Measurements from ENCODE around the gene DOCK2. TPM values are rescaled to one million over a fixed set of nuclear protein-coding genes. Genes with fewer than 3 reads are reported as not detected.

The DOCK2 gene
- polyA plus RNA-seq, 1 experiment, result 1.6 TPM

GRCh38 chr5:169670769-169671525, 33.9 kb downstream of the DOCK2 start:
- no peaks in the 10 kb centered on the region for H3K27me3 ChIP-seq (ENCODE audit: control insufficient read depth, insufficient read depth, low read length)
- TF ChIP-seq CTCF (IDR thresholded peaks at IDR 0.05; ENCODE audit: low read depth, low read length), result no peak
- H3K9me3 ChIP-seq (ENCODE audit: control insufficient read depth, insufficient read depth, low read length), result no peaks in the 10 kb centered on the region
- no peak for DNase-seq (ENCODE audit: low read depth, low spot score)
- H3K27ac ChIP-seq (ENCODE audit: low read depth, low read length), result no peak overlapping the region
- H3K4me3 ChIP-seq (ENCODE audit: low read depth, low read length), result no peak overlapping the region
- POLR2A ChIA-PET, result no interaction called here
- CTCF ChIA-PET, result interaction anchor here (1.4 to 3.3 kb wide), 3 partner anchors 268 to 400 kb away, joined by 3 to 16 read pairs (median 8); partner anchors contain the start of gene INSYN2B

GRCh38 chr5:169682026-169682425, 45.0 kb downstream of the DOCK2 start:
- Histone ChIP-seq H3K27me3 (ENCODE audit: control insufficient read depth, insufficient read depth, low read length) (no peaks in the 10 kb centered on the region), H3K27ac (ENCODE audit: low read depth, low read length) (no peak overlapping the region), H3K4me3 (ENCODE audit: low read depth, low read length) (no peak overlapping the region), H3K9me3 (ENCODE audit: control insufficient read depth, insufficient read depth, low read length) (no peaks in the 10 kb centered on the region)
- DNase-seq (ENCODE audit: low read depth, low spot score), result no peak
- ChIA-PET POLR2A (no interaction called here), CTCF (interaction anchor here (1.5 to 2.2 kb wide), 2 partner anchors 13 to 298 kb away, joined by 3 to 14 read pairs; partner anchors contain the start of gene INSYN2B)
- TF ChIP-seq CTCF (IDR thresholded peaks at IDR 0.05; ENCODE audit: low read depth, low read length), result no peak

- H3K4me3 ChIP-seq (ENCODE audit: low read depth, low read length), result no peak overlapping the region
- no peak for DNase-seq (ENCODE audit: low read depth, low spot score)
- CTCF ChIA-PET, result interaction anchor here (1.6 kb wide), 1 partner anchor 294 kb away, joined by 5 read pairs; the partner anchor contains the start of gene INSYN2B
- no peak for TF ChIP-seq CTCF (IDR thresholded peaks at IDR 0.05; ENCODE audit: low read depth, low read length)
- no peak overlapping the region for H3K27ac ChIP-seq (ENCODE audit: low read depth, low read length)
- H3K9me3 ChIP-seq (ENCODE audit: control insufficient read depth, insufficient read depth, low read length), result no peaks in the 10 kb centered on the region
- H3K27me3 ChIP-seq (ENCODE audit: control insufficient read depth, insufficient read depth, low read length), result no peaks in the 10 kb centered on the region
- POLR2A ChIA-PET, result no interaction called here
Measured at GRCh38 chr5:169686137-169686536, 49.1 kb downstream of the DOCK2 start.

- ChIA-PET POLR2A (no interaction called here), CTCF (interaction anchor here (1.5 kb wide), 1 partner anchor 292 kb away, joined by 7 read pairs; the partner anchor contains the start of gene INSYN2B)
- H3K27ac ChIP-seq (ENCODE audit: low read depth, low read length), result no peak overlapping the region
- no peaks in the 10 kb centered on the region for H3K9me3 ChIP-seq (ENCODE audit: control insufficient read depth, insufficient read depth, low read length)
- no peaks in the 10 kb centered on the region for H3K27me3 ChIP-seq (ENCODE audit: control insufficient read depth, insufficient read depth, low read length)
- H3K4me3 ChIP-seq (ENCODE audit: low read depth, low read length), result no peak overlapping the region
- no peak for DNase-seq (ENCODE audit: low read depth, low spot score)
- TF ChIP-seq CTCF (IDR thresholded peaks at IDR 0.05; ENCODE audit: low read depth, low read length), result no peak
Measured at GRCh38 chr5:169688106-169688505, 51.0 kb downstream of the DOCK2 start.

GRCh38 chr5:169691471-169691870, 54.4 kb downstream of the DOCK2 start:
- no peak for DNase-seq (ENCODE audit: low read depth, low spot score)
- CTCF ChIA-PET, result interaction anchor here (1.4 to 1.7 kb wide), 3 partner anchors 9 to 289 kb away, joined by 3 to 7 read pairs (median 4); partner anchors contain the start of gene INSYN2B
- POLR2A ChIA-PET, result no interaction called here

More at GRCh38 chr5:169691471-169691870, 54.4 kb downstream of the DOCK2 start:
- no peak overlapping the region for H3K4me3 ChIP-seq (ENCODE audit: low read depth, low read length)
- no peak for TF ChIP-seq CTCF (IDR thresholded peaks at IDR 0.05; ENCODE audit: low read depth, low read length)
- H3K27ac ChIP-seq (ENCODE audit: low read depth, low read length), result no peak overlapping the region
- no peaks in the 10 kb centered on the region for H3K27me3 ChIP-seq (ENCODE audit: control insufficient read depth, insufficient read depth, low read length)
- no peaks in the 10 kb centered on the region for H3K9me3 ChIP-seq (ENCODE audit: control insufficient read depth, insufficient read depth, low read length)

All from AG04450 (cell line).